Stimulated activated CD4-positive, alpha-beta T cell treated with anti-CD3 and anti-CD28 coated beads, Interleukin-15, amount 100 ng/mL, for 48 hours (primary cell): Measurements from ENCODE around the gene BRPF1.

Source experiments
- DNase-seq, 2 donors: peaks; one replicate each; pipeline ENCODE4 v3.0.0-alpha.2; 2020; ENCODE audit warnings: low read depth in 2 of 2

The BRPF1 gene

DNA sequence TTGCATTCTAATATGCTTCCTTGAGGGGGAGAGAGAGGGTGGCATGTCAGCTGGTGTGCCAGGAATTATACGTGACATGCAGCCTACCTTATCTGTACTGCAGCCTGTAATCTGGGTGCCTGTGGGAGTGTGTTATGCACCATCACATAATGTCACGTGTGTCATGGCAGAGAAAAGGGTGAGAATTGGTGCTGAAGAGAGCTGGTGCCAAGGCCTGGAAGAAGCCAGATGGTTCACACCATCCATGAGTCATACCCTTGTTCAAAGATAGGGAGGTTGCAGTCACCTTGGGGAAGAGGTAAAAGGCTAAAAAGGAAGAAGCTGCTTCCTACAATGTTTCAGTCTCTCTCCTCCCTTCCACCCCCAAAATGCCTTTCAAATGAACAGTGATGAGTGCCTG lies 5.3 kb downstream of the BRPF1 start:
- no peak for DNase-seq

DNA sequence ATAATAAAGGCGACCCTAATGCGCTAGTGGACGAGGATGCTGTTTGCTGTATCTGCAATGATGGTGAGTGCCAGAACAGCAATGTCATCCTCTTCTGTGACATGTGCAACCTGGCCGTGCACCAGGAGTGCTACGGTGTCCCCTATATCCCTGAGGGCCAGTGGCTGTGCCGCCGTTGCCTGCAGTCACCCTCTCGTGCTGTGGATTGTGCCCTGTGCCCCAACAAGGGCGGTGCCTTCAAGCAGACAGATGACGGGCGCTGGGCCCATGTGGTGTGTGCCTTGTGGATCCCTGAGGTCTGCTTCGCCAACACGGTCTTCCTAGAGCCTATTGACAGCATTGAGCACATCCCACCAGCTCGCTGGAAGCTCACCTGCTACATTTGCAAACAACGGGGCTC lies 7.6 kb downstream of the BRPF1 start:
- DNase-seq: no peak

GRCh38 chr3:9742560-9742959 lies 11.0 kb downstream of the BRPF1 start:
- no peak for DNase-seq

DNA sequence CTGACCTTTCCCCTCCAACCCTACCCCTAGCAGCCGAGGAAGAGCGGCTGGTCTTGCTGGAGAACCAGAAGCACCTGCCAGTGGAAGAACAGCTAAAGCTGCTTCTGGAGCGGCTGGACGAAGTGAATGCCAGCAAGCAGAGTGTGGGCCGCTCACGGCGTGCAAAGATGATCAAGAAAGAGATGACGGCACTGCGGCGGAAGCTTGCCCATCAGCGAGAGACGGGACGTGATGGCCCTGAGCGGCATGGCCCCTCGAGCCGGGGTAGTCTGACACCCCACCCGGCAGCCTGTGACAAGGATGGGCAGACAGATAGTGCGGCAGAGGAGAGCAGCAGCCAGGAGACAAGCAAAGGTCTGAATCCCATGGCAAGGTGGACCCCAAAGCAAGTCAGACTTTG lies 12.0 kb downstream of the BRPF1 start:
- no peak for DNase-seq

DNA sequence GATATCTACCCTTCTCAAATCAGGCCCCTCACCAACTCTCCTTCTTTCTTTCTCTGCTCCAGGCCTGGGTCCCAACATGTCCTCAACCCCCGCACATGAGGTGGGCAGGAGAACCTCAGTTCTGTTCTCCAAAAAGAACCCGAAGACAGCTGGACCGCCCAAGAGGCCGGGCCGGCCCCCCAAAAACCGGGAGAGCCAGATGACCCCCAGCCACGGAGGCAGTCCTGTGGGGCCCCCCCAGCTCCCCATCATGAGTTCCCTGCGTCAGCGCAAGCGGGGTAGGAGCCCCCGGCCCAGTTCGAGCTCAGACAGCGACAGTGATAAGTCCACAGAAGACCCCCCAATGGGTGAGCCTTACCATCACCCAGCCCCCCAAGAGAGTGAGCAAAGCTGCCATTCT lies 12.6 kb downstream of the BRPF1 start:
- no peak for DNase-seq

- no peak for DNase-seq
These were observed 14.0 kb downstream of the BRPF1 start for GRCh38 chr3:9745521-9745920.

- DNase-seq: no peak
These were observed 14.8 kb downstream of the BRPF1 start for GRCh38 chr3:9746330-9746729.

- no peak for DNase-seq
These were observed 15.7 kb downstream of the BRPF1 start for GRCh38 chr3:9747267-9747666.

GRCh38 chr3:9748031-9748430 lies 16.5 kb downstream of the BRPF1 start:
- no peak for DNase-seq

GRCh38 chr3:9749296-9749644 lies 17.7 kb downstream of the BRPF1 start:
- DNase-seq: no peak

GRCh38 chr3:9749645-9750555 lies 18.4 kb downstream of the BRPF1 start, which contains the start of gene OGG1:
Gene OGG1 (plus strand): TSS chr3:9749952. CDS start chr3:9750287, 335 bp downstream.
- DNase-seq: peak; percentile 94

DNA sequence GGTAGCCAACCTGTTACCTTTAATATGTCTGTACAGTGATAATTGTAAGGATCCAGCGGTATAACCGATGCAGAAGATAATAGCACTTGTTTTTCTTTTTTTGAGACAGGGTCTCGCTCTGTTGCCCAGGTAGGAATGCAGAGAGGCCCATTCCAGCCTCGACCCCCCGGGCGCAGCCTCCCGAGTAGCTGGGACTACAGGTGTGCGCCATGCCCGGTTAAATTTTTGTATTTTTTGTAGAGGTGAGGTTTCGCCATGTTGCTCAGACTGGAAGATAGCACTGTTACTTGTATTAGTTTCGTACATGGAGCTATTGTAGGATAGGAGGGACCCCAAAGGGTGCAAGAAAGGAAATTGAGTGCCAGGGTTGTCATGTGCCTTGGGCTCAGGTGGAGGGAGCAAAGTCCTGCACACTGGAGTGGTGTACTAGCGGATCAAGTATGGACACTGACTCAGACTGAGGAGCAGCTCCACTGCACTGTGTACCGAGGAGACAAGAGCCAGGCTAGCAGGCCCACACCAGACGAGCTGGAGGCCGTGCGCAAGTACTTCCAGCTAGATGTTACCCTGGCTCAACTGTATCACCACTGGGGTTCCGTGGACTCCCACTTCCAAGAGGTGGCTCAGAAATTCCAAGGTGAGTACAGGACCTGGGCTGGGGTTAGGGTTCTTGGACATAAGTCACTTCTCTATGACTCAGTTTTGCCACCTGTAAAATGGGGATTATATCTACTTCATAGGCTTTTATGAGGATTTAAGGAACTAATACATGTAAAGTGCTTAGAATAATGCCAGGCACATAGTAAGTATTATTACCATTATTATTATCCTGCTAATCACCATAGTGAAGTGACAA lies 19.2 kb downstream of the BRPF1 start:
- DNase-seq: no peak

DNA sequence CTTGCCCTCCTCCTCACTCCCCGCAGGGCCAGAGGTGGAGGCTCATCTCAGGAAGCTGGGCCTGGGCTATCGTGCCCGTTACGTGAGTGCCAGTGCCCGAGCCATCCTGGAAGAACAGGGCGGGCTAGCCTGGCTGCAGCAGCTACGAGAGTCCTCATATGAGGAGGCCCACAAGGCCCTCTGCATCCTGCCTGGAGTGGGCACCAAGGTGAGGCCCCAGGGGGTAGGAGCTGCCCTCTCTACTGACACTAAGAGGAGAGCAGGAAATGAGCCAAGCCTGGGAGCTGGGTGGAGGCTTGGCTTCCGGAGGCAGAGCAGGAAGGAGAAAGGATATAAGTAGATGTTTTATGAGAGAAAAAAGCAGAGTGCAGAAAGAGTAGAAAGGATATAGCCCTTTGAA lies 23.1 kb downstream of the BRPF1 start:
- DNase-seq: no peak

DNA sequence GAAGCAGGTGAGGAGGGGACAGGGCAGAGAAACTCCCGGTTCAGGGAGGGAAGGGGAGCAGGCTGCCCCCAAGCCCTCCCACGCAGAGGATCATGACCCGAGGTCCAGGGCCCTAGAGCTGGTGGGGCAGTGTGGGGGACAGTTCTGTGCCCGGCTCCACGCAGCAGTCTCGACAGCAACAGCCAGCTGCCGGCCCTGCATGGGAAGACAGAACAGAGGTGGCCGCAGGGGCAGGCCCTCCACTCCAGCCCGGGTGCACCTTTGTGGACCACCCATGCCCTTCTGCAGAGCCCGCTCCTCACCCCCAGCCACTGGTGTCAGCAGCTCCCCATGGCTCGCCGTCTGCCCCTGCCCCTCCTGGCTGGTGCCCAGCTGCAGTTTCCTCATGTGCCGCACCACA lies 25.9 kb downstream of the BRPF1 start:
- no peak for DNase-seq

DNA sequence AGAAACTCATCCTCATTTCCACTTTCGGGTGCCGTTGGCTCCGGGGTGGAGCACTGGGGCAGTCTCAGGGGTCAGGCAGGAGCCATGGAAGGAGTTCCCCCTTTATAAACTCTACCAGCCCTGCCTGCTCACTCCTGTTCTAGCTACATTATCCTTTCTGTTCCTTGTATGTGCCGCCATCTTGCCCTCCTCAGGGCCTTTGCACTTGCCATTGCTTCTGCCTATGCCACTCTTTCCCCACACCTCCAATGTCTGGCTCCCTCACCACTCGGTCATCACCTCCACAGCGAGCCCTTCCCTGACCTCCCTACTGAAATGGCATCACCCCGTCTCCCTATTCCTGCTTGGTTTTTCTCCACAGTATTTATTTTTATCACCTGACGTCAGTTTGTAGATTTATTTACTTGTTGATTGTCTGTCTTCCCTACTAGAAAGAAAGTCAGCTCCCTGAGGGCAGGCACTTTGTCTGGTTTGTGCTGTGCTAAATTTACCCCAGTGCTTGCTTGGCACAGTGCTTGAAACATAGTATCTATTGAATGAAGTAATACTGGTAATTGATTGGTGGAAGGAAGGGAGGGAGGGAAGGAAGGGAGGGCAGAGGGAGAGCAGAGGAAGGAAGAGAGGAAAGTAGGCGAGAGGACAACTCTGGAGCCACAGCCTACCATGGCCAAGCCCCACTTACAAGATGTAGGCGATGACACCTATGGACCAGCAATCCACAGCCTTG lies 29.4 kb downstream of the BRPF1 start:
- DNase-seq: no peak

DNA sequence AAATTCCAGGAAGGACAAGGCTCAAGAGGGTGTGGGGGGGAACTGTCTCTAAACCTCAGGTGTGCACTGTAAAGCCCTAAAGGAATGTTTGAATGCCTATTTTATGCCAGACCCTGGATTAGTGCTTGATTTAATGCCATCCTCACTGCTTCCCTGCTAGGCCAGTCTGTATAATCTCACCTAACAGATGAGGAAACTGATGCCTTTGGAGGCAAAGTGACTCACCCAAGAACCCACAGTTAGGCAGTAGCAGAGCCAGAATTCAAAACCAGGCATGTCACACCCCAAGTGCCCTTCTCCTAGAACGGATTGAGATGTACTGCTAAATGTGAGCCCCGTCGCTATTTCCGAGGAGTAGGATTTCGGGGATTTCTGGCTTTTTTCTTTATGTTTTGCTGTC lies 30.4 kb downstream of the BRPF1 start:
- DNase-seq: no peak

GRCh38 chr3:9762871-9763270 lies 31.3 kb downstream of the BRPF1 start:
- no peak for DNase-seq

DNA sequence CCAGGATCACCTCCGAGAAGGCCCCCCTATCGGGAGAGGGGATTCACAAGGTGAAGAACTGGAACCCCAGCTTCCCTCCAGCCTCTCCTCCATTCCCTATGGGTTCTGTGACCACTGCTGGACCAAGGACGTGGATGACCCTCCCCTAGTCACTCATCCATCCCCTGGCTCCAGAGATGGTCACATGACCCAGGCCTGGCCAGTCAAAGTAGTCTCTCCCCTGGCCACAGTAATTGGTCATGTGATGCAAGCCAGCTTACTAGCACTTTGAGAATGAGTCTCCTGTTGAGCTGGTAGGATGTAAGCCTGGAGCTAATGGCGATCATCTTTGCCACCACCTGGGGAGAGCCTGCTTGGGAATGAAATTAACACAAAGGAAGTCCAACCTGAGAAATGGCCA lies 34.3 kb downstream of the BRPF1 start:
- no peak for DNase-seq

- DNase-seq: no peak
These were observed 35.9 kb downstream of the BRPF1 start for GRCh38 chr3:9767418-9767817.

DNA sequence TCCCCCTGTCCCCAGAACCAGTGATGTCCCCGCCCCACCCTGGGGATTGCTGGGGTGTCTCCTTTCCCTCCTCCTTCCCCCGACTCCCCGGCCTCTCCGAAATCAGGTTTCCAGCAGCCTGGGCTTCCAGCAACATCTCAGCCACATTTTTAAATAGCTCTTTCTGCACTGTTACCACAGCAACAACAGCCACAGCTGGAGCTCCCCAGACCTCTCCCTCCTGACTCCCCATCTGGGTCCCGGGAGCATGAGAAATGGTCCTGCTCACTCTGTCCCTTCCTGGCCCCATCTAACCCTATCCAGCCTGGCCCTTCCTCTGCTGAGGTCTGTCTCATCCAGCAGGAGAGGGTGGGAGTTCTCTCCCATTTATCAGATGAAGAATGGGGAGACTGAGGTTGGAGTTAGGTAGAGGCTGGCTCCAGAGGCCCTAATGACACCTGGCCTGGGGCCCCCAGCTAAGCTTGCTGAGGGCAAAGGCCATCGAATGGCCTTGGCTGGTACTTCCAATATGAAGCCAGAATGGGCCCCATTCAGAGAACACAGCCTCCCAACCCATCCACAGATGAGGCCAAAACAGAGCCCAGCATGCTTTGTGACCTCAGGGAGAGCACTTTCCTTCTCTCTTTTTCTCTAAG lies 36.7 kb downstream of the BRPF1 start:
- no peak for DNase-seq

- DNase-seq: no peak
These were observed 37.5 kb downstream of the BRPF1 start for GRCh38 chr3:9769012-9769411.
